CD4-positive, alpha-beta memory T cell (primary cell): Measurements from ENCODE around the gene PUM1. TPM values are rescaled to one million over a fixed set of nuclear protein-coding genes. Genes with fewer than 3 reads are reported as not detected.
"Not testable (repeated sequence)": the region's sequence is repeated elsewhere in the genome, so short reads cannot be mapped to it uniquely, and the experiment has no call there.

Experiments
- CTCF ChIA-PET: fragments of 350-600 bp; sonication (Branson Sonifier 250); formaldehyde crosslinking; loops from one replicate; lab custom pipeline; 2021; ENCODE audit warnings: inconsistent platforms; ENCODE audit not compliant: partially characterized antibody; lab: Charles Lee
- POLR2A ChIA-PET: fragments of 350-600 bp; sonication (Branson Sonifier 250); formaldehyde crosslinking; loops from one replicate; lab custom pipeline; 2021; ENCODE audit not compliant: partially characterized antibody; lab: Charles Lee
- DNase-seq, 5 donors: peaks; one replicate each; pipeline versions ENCODE4 v3.0.0 to v3.0.0-alpha.2; 2020 to 2022; ENCODE audit warnings: mixed read lengths in 1 of 5
- H3K27ac ChIP-seq: one replicate; pipeline ENCODE4 v1.7.0; 2013; ENCODE audit warnings: low read depth, low read length
- H3K27me3 ChIP-seq: 2 replicates; pipeline ENCODE4 v1.7.0; 2013; ENCODE audit warnings: mild to moderate bottlenecking, low read length, moderate library complexity; ENCODE audit not compliant: insufficient read depth
- H3K36me3 ChIP-seq: 2 replicates; pipeline ENCODE4 v1.7.0; 2013; ENCODE audit warnings: mild to moderate bottlenecking, low read length, moderate library complexity; ENCODE audit not compliant: insufficient read depth
- H3K4me1 ChIP-seq: 2 replicates; pipeline ENCODE4 v1.7.0; 2013; ENCODE audit warnings: mild to moderate bottlenecking, low read length, moderate library complexity; ENCODE audit not compliant: insufficient read depth
- H3K4me3 ChIP-seq, 2 donors: one replicate each; pipeline ENCODE4 v1.7.0; 2013; ENCODE audit warnings: low read length in 2 of 2, mild to moderate bottlenecking in 1 of 2
- H3K9me3 ChIP-seq, 2 donors: one replicate each; pipeline ENCODE4 v1.7.0; 2013; ENCODE audit warnings: low read length in 2 of 2, control low read depth in 1 of 2; ENCODE audit not compliant: control insufficient read depth in 1 of 2
- H3K27ac Mint-ChIP-seq, 7 donors: one replicate each; pipeline ENCODE4 v1.8.0; 2020 to 2021; ENCODE audit warnings: mixed read lengths in 7 of 7, mild to moderate bottlenecking in 6 of 7, inconsistent platforms in 3 of 7, moderate library complexity in 3 of 7
- H3K27me3 Mint-ChIP-seq, 2 donors: one replicate each; pipeline ENCODE4 v1.8.0; 2020 to 2021; ENCODE audit warnings: mixed read lengths in 2 of 2
- H3K36me3 Mint-ChIP-seq, 2 donors: one replicate each; pipeline ENCODE4 v1.8.0; 2020 to 2021; ENCODE audit warnings: mixed read lengths in 2 of 2, inconsistent platforms in 1 of 2, mild to moderate bottlenecking in 1 of 2
- H3K4me1 Mint-ChIP-seq, 4 donors: one replicate each; pipeline ENCODE4 v1.8.0; 2020 to 2021; ENCODE audit warnings: mixed read lengths in 4 of 4, mild to moderate bottlenecking in 1 of 4
- H3K4me3 Mint-ChIP-seq, 8 donors: one replicate each; pipeline ENCODE4 v1.8.0; 2020 to 2021; ENCODE audit warnings: mixed read lengths in 8 of 8, mild to moderate bottlenecking in 7 of 8, moderate library complexity in 6 of 8, inconsistent platforms in 3 of 8
- H3K9me3 Mint-ChIP-seq, 8 donors: one replicate each; pipeline ENCODE4 v1.8.0; 2020 to 2021; ENCODE audit warnings: mixed read lengths in 8 of 8, mild to moderate bottlenecking in 5 of 8, inconsistent platforms in 3 of 8, moderate library complexity in 1 of 8
- intact Hi-C: fragments of 100-400 bp; cut with micrococcal nuclease; formaldehyde crosslinking; loops from one replicate; pipeline ENCODE4 v1.15.1; 2023
- polyA plus RNA-seq, 2 donors: library from polyadenylated mRNA; unstranded; fragments of 300-500 nt; fragmentation: Illumina TruSeq; gene quantifications; one replicate each; pipeline ENCODE4 v1.2.3, GENCODE V29; 2021
- total RNA-seq, 2 experiments: library from RNA; stranded (reverse); gene quantifications; one replicate each; pipeline ENCODE4 v1.2.3, GENCODE V29; 2021

PUM1 gene
- total and polyA plus RNA-seq, 4 experiments from 2014 or later: 126 to 164 (median 138) TPM

GRCh38 chr1:30977511-30977910 is 88.0 kb downstream of the PUM1 start:
- peaks cover 28 to 49% (median 31%) of the 10 kb centered on the region in 4 donors for H3K4me1 Mint-ChIP-seq

GRCh38 chr1:30977105-30977504 is 88.4 kb downstream of the PUM1 start:
- Histone ChIP-seq H3K36me3 (peaks cover 30% of the 10 kb centered on the region), H3K27ac (no peak overlapping the region), H3K9me3 (no peaks in the 10 kb centered on the region), H3K4me1 (peaks cover 5% of the 10 kb centered on the region), H3K4me3 (no peak overlapping the region), H3K27me3 (no peaks in the 10 kb centered on the region)
- DNase-seq: no peak
- CTCF ChIA-PET: no interaction called here
- Mint-ChIP-seq H3K27ac (peak overlapping the region in 5 of 7 donors; percentile 1 to 57 (median 54)), H3K27me3 (no peaks in the 10 kb centered on the region), H3K4me1 (peaks cover 26 to 45% (median 28%) of the 10 kb centered on the region in 4 donors), H3K36me3 (peaks cover 58 to 69% of the 10 kb centered on the region in 2 donors), H3K4me3 (no peak overlapping the region), H3K9me3 (no peaks in the 10 kb centered on the region)
- intact Hi-C loops: no loop called here
- POLR2A ChIA-PET: no interaction called here

More at GRCh38 chr1:30977511-30977910, 88.0 kb downstream of the PUM1 start:
- Mint-ChIP-seq H3K27me3 (no peaks in the 10 kb centered on the region), H3K27ac (peak overlapping the region; percentile 14 to 67 (median 54)), H3K9me3 (no peaks in the 10 kb centered on the region), H3K4me3 (no peak overlapping the region), H3K36me3 (peaks cover 58 to 74% of the 10 kb centered on the region in 2 donors)
- ChIA-PET POLR2A (no interaction called here), CTCF (no interaction called here)
- peaks cover 5% of the 10 kb centered on the region for H3K4me1 ChIP-seq
- no peaks in the 10 kb centered on the region for H3K9me3 ChIP-seq
- H3K36me3 ChIP-seq: peaks cover 34% of the 10 kb centered on the region
- H3K4me3 ChIP-seq: no peak overlapping the region
- H3K27me3 ChIP-seq: no peaks in the 10 kb centered on the region
- DNase-seq: no peak
- intact Hi-C loops: no loop called here
- H3K27ac ChIP-seq: no peak overlapping the region

DNA sequence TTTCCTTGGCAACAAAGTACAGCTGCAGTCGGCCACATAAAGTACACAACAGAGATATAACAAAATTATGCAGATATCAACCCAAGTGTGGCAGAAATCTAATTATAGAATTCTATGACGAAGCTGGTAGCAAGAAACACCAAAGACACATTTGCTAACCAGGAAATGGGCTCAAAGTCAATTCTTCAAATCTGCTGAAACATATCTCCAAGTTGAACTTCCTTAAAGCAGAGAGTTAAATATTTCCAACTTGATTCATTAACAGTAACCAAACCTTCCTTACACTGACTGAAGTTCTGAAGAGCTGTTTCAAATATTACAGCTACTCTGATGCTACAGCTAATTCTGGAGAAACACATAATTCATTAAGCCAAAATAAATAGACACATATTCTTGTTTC is 89.4 kb downstream of the PUM1 start:
- no peaks in the 10 kb centered on the region for H3K9me3 Mint-ChIP-seq
- peak overlapping the region in 4 of 7 donors; percentile 42 to 76 (median 61) for H3K27ac Mint-ChIP-seq
- peaks cover 54 to 70% of the 10 kb centered on the region in 2 donors for H3K36me3 Mint-ChIP-seq
- no peak for DNase-seq
- H3K4me1 Mint-ChIP-seq: peaks cover 28 to 40% (median 31%) of the 10 kb centered on the region in 4 donors
- POLR2A ChIA-PET: no interaction called here
- Histone ChIP-seq H3K27ac (no peak overlapping the region), H3K4me1 (peaks cover 5% of the 10 kb centered on the region), H3K9me3 (no peaks in the 10 kb centered on the region), H3K36me3 (peaks cover 26% of the 10 kb centered on the region), H3K4me3 (no peak overlapping the region), H3K27me3 (no peaks in the 10 kb centered on the region)
- CTCF ChIA-PET: no interaction called here
- no peak overlapping the region for H3K4me3 Mint-ChIP-seq
- no peaks in the 10 kb centered on the region for H3K27me3 Mint-ChIP-seq
- intact Hi-C loops: no loop called here

GRCh38 chr1:30975217-30975616 is 90.3 kb downstream of the PUM1 start:
- DNase-seq: no peak
- intact Hi-C loops: no loop called here
- Histone ChIP-seq H3K36me3 (peaks cover 23% of the 10 kb centered on the region), H3K27ac (no peak overlapping the region), H3K9me3 (no peaks in the 10 kb centered on the region), H3K27me3 (no peaks in the 10 kb centered on the region), H3K4me3 (no peak overlapping the region), H3K4me1 (peaks cover 5% of the 10 kb centered on the region)
- H3K36me3 Mint-ChIP-seq: peaks cover 50 to 72% of the 10 kb centered on the region in 2 donors
- no peaks in the 10 kb centered on the region for H3K9me3 Mint-ChIP-seq
- peak overlapping the region in 1 of 7 donors; percentile 68 for H3K27ac Mint-ChIP-seq
- no peaks in the 10 kb centered on the region for H3K27me3 Mint-ChIP-seq
- no peak overlapping the region for H3K4me3 Mint-ChIP-seq
- POLR2A ChIA-PET: no interaction called here
- H3K4me1 Mint-ChIP-seq: peaks cover 27 to 43% (median 34%) of the 10 kb centered on the region in 4 donors
- CTCF ChIA-PET: interaction anchor here (0.7 kb wide), 1 partner anchor 195 kb away, joined by 3 read pairs; no protein-coding TSS in a partner anchor

DNA sequence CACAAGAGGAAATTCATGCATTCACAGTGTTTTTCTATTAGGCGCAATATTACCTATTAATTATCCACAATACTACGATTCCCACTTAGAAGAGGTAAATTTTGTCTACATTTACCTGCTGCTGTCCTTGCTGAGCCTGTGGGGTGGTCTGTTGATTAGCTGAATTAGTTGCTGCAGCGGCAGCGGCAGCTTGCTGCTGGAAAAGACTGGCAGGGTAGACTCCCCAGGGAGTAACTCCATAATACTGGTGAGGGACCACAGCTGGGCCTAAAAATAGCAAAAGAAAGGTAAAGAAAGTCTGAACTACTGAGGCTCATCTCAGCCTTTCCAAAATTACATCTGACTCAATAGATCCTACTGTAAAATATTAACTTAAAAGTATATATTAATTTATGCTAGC is 91.0 kb downstream of the PUM1 start:
- intact Hi-C loops: no loop called here
- Histone ChIP-seq H3K27ac (no peak overlapping the region), H3K36me3 (peaks cover 17% of the 10 kb centered on the region), H3K4me1 (peaks cover 5% of the 10 kb centered on the region), H3K27me3 (no peaks in the 10 kb centered on the region), H3K4me3 (no peak overlapping the region), H3K9me3 (no peaks in the 10 kb centered on the region)
- ChIA-PET CTCF (interaction anchor here (1.0 kb wide), 1 partner anchor 47 kb away, joined by 3 read pairs; no protein-coding TSS in a partner anchor), POLR2A (no interaction called here)
- Mint-ChIP-seq H3K36me3 (peaks cover 45 to 72% of the 10 kb centered on the region in 2 donors), H3K27me3 (no peaks in the 10 kb centered on the region), H3K9me3 (no peaks in the 10 kb centered on the region), H3K4me1 (peaks cover 25 to 42% (median 33%) of the 10 kb centered on the region in 4 donors), H3K4me3 (no peak overlapping the region), H3K27ac (peak overlapping the region in 2 of 7 donors; percentile 13 to 76)
- DNase-seq: no peak

- POLR2A ChIA-PET, H3K27me3 Mint-ChIP-seq, H3K4me3 ChIP-seq, H3K27ac Mint-ChIP-seq, H3K9me3 Mint-ChIP-seq, DNase-seq, intact Hi-C loops, H3K27me3 ChIP-seq, H3K4me3 Mint-ChIP-seq, CTCF ChIA-PET, H3K9me3 ChIP-seq, H3K4me1 ChIP-seq, H3K27ac ChIP-seq: not testable (repeated sequence)
- H3K36me3 ChIP-seq: peaks cover 23% of the 10 kb centered on the region
- Mint-ChIP-seq H3K36me3 (peaks cover 45 to 70% of the 10 kb centered on the region in 2 donors), H3K4me1 (peaks cover 19 to 25% (median 23%) of the 10 kb centered on the region in 4 donors)
Measured at GRCh38 chr1:30972349-30972748, 93.2 kb downstream of the PUM1 start.

GRCh38 chr1:30971496-30971895 is 94.0 kb downstream of the PUM1 start:
- H3K36me3 Mint-ChIP-seq: peaks cover 45 to 69% of the 10 kb centered on the region in 2 donors

More at GRCh38 chr1:30971496-30971895, 94.0 kb downstream of the PUM1 start:
- no peak for DNase-seq
- Histone ChIP-seq H3K9me3 (no peaks in the 10 kb centered on the region), H3K27ac (no peak overlapping the region), H3K27me3 (no peaks in the 10 kb centered on the region), H3K36me3 (peaks cover 24% of the 10 kb centered on the region), H3K4me3 (no peak overlapping the region), H3K4me1 (no peaks in the 10 kb centered on the region)
- no peak overlapping the region for H3K4me3 Mint-ChIP-seq
- peaks cover 13 to 18% (median 15%) of the 10 kb centered on the region in 4 donors for H3K4me1 Mint-ChIP-seq
- ChIA-PET POLR2A (no interaction called here), CTCF (no interaction called here)
- peak overlapping the region in 2 of 7 donors; percentile 30 to 47 for H3K27ac Mint-ChIP-seq
- no peaks in the 10 kb centered on the region for H3K27me3 Mint-ChIP-seq
- H3K9me3 Mint-ChIP-seq: no peaks in the 10 kb centered on the region
- intact Hi-C loops: no loop called here
